ENCODE measurements around the gene CD2BP2. TPM values are rescaled to one million over a fixed set of nuclear protein-coding genes. Genes with fewer than 3 reads are reported as not detected.
A peak's percentile ranks its signal among the peaks of the same experiment; 100 is the strongest.

Gene CD2BP2
- total and polyA plus RNA-seq, 2 of the 13 experiments (the other 11 are each of a cell fraction or from before 2014, with no cell fraction given), result 24.9 to 54.6 TPM

GRCh38 chr16:30371248-30371816 is 16.2 kb upstream of the CD2BP2 start (continued):
- 0 out of 2 replicates have a peak, but pooled peaks have one; percentile 10 for TF ChIP-seq ZNF335 (CRISPR knock-in tag; IDR thresholded peaks at IDR 0.05)
- TF ChIP-seq ZNF746 (CRISPR knock-in tag; IDR thresholded peaks at IDR 0.05), result 0 out of 2 replicates have a peak, but pooled peaks have one; percentile 31
- TF ChIP-seq NCOA2 (CRISPR knock-in tag; IDR thresholded peaks at IDR 0.05), result peak; percentile 7; the same call in 1 of the 2 replicates
- no peak for TF ChIP-seq REXO4 (CRISPR knock-in tag; IDR thresholded peaks at IDR 0.05; ENCODE audit: borderline replicate concordance)
- no peak for TF ChIP-seq TARDBP (CRISPR knock-in tag; IDR thresholded peaks at IDR 0.05)
- TF ChIP-seq MXD4 (CRISPR knock-in tag; IDR thresholded peaks at IDR 0.05), result 0 out of 2 replicates have a peak, but pooled peaks have one; percentile 4
- 0 out of 2 replicates have a peak, but pooled peaks have one; percentile 24 for TF ChIP-seq ZSCAN31 (CRISPR knock-in tag; IDR thresholded peaks at IDR 0.05; ENCODE audit: low read depth)
- 0 out of 2 replicates have a peak, but pooled peaks have one; percentile 38 for TF ChIP-seq ZNF546 (CRISPR knock-in tag; conservative IDR thresholded peaks at IDR 0.05)
- peak; percentile 52; the same call in 1 of the 2 replicates for TF ChIP-seq ZBTB26 (CRISPR knock-in tag; IDR thresholded peaks at IDR 0.05; ENCODE audit: borderline replicate concordance)

GRCh38 chr16:30370456-30371247 is 15.5 kb upstream of the CD2BP2 start, which contains the start of gene TBC1D10B:
TSS of gene TBC1D10B (minus strand) at chr16:30370494. CDS start at chr16:30370183, 311 bp downstream.
- Histone ChIP-seq H3K36me3 (replicated peaks in 1 of 2; ENCODE audit: control insufficient read depth in 1 of 2, insufficient read depth in 2 of 2, low read length in 2 of 2) (peaks cover 0 to 2% of the 10 kb centered on the region in 2 experiments; a peak in 1 of 5 replicates), H3K27ac (ENCODE audit: extremely low read length, insufficient read depth, low read length) (peak within 1 kb of the TSS; percentile 51), H3K4me2 (ENCODE audit: low read depth, low read length) (peak within 1 kb of the TSS; percentile 91), H3K4me1 (ENCODE audit: insufficient read depth, low read length) (peaks cover 45% of the 10 kb centered on the region), H2AFZ (ENCODE audit: low read length) (no peak within 1 kb of the TSS), H3K9ac (ENCODE audit: insufficient read depth, low read depth, low read length) (peak within 1 kb of the TSS; percentile 75), H3K4me3 (replicated peaks in 1 of 3; ENCODE audit: insufficient read depth in 1 of 3, low read depth in 2 of 3, low read length in 3 of 3) (peak within 1 kb of the TSS; percentile 80 to 90 (median 86)), H4K20me1 (ENCODE audit: insufficient read depth, low read length) (peaks cover 20% of the 10 kb centered on the region; the same call in 1 of the 2 replicates), H3K9me3 (ENCODE audit: low read length) (no peaks in the 10 kb centered on the region), H3K79me2 (ENCODE audit: insufficient read depth, low read length) (peaks cover 36% of the 10 kb centered on the region), H3K27me3 (ENCODE audit: control insufficient read depth in 1 of 2, insufficient read depth in 2 of 2, low read length in 2 of 2) (no peaks in the 10 kb centered on the region; a peak in 1 of 5 replicates)
- intact Hi-C loops (cut with micrococcal nuclease; ENCODE audit: unreplicated experiment) (loop anchor here (1.0 kb wide), 2 partner anchors 25 to 37 kb away; partner anchors contain the start of genes ZNF48 and ZNF771), in situ Hi-C loops (cut with HindIII; ENCODE audit: extremely low pct_ligation_motif_present, low pct_unique_long_range_greater_than_20kb) (no loop called here)
- POLR2A ChIA-PET, result interaction anchor here (0.7 to 4.7 kb wide), 22 partner anchors 10 to 377 kb away, joined by 3 to 94 read pairs (median 6); partner anchors contain the start of genes ALDOA, CD2BP2, DCTPP1 and FBRS
- FAIRE-seq (peak; percentile 100), DNase-seq (ENCODE audit: low spot score) (peak; percentile 100), ATAC-seq (peak; percentile 88)
- BruUV-seq (replicated peaks), result no TSS peak
- CTCF ChIA-PET (ENCODE audit: low intra/inter-chr PET ratio, low total read pairs), result interaction anchor here (0.7 kb wide), 1 partner anchor 38 kb away, joined by 3 read pairs; no protein-coding TSS in a partner anchor
- under 1% methylated on average over 40 of the region's 40 CpGs for WGBS (ENCODE audit: low lambda C conversion rate)
- TF ChIP-seq FLYWCH1 (CRISPR knock-in tag; IDR thresholded peaks at IDR 0.05), result no peak
- no peak for TF ChIP-seq SMAD9 (CRISPR knock-in tag; IDR thresholded peaks at IDR 0.05)
- peak; percentile 8; the same call in 1 of the 2 replicates for TF ChIP-seq RXRB (CRISPR knock-in tag; IDR thresholded peaks at IDR 0.05; ENCODE audit: borderline replicate concordance)
- no peak for TF ChIP-seq CSRNP2 (CRISPR knock-in tag; conservative IDR thresholded peaks at IDR 0.05; ENCODE audit: low read depth)
- no peak for TF ChIP-seq FOXC1 (CRISPR knock-in tag; IDR thresholded peaks at IDR 0.05; ENCODE audit: borderline replicate concordance)
- TF ChIP-seq ZNF136 (CRISPR knock-in tag; IDR thresholded peaks at IDR 0.05; ENCODE audit: low read depth), result no peak
- no peak for TF ChIP-seq E2F2 (CRISPR knock-in tag; IDR thresholded peaks at IDR 0.05; ENCODE audit: borderline replicate concordance)
- TF ChIP-seq HOXA9 (CRISPR knock-in tag; IDR thresholded peaks at IDR 0.05; ENCODE audit: borderline replicate concordance), result peak; percentile 99
